LNCAP (cell line): ENCODE results near the gene PLAU.

ENCODE experiments used
- TF ChIP-seq, protein P1 (sequence below): fragments of 450-650 bp; IDR thresholded peaks from 2 replicates; pipeline ENCODE4 v1.5.1; 2017; ENCODE audit warnings: mild to moderate bottlenecking

Gene PLAU

DNA sequence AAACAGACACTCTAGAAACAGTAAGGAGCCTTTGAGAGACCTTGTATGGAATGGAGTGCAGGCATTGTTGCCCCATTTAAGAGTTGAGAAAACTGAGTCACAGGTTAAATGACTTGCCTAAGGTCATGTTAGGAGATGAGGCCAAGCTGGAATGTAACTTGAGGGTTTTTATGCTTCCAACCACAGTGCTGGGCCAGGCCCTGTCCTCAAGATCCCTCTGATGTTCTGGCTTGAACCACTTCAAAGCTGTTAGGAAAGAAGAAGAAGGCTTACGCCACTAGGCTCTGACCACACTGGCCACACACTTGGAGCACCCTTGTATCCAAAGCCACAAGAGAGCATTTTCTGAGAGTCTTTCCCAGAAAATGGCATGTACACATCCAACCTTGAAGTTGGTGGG, 42.7 kb downstream of the PLAU start:
- TF ChIP-seq, protein P1, sequence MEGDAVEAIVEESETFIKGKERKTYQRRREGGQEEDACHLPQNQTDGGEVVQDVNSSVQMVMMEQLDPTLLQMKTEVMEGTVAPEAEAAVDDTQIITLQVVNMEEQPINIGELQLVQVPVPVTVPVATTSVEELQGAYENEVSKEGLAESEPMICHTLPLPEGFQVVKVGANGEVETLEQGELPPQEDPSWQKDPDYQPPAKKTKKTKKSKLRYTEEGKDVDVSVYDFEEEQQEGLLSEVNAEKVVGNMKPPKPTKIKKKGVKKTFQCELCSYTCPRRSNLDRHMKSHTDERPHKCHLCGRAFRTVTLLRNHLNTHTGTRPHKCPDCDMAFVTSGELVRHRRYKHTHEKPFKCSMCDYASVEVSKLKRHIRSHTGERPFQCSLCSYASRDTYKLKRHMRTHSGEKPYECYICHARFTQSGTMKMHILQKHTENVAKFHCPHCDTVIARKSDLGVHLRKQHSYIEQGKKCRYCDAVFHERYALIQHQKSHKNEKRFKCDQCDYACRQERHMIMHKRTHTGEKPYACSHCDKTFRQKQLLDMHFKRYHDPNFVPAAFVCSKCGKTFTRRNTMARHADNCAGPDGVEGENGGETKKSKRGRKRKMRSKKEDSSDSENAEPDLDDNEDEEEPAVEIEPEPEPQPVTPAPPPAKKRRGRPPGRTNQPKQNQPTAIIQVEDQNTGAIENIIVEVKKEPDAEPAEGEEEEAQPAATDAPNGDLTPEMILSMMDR, result no peak

DNA sequence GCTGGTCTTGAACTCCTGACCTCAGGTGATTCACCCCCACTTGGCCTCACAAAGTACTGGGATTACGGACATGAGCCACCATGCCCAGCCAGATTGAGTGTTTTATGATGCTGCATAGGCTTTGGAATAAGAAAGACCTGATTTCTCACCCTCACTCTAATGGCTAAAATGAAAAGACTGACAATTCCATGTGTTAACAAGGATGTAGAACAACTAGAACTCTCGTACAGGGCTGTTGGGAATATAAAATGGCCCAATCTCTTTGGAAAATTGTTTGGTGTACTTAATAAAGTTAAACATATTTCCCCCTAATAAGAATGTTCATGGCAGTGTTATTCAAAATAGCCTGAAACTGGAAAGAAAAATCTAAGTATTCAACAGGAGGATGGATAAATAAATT, 43.8 kb downstream of the PLAU start:
- TF ChIP-seq, protein P1, result no peak

DNA sequence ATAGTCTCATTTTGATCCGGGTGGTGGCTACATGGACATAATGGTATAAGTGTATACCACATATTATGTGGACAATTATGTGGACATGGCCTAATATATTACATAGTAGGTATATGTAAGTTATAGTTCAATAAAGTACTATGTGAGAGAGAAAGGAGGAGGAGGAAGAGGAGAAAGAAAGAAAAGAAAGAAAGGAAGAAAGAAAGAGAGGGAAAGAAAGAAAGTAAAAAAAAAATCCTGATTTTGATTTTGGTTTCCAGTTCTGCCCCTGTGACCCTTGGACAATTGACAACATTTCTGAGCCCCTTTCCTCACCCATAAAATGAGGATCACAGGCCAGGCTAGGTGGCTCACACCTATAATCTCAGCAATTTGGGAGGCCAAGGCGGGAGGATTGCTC, 44.8 kb downstream of the PLAU start:
- TF ChIP-seq, protein P1, result no peak

DNA sequence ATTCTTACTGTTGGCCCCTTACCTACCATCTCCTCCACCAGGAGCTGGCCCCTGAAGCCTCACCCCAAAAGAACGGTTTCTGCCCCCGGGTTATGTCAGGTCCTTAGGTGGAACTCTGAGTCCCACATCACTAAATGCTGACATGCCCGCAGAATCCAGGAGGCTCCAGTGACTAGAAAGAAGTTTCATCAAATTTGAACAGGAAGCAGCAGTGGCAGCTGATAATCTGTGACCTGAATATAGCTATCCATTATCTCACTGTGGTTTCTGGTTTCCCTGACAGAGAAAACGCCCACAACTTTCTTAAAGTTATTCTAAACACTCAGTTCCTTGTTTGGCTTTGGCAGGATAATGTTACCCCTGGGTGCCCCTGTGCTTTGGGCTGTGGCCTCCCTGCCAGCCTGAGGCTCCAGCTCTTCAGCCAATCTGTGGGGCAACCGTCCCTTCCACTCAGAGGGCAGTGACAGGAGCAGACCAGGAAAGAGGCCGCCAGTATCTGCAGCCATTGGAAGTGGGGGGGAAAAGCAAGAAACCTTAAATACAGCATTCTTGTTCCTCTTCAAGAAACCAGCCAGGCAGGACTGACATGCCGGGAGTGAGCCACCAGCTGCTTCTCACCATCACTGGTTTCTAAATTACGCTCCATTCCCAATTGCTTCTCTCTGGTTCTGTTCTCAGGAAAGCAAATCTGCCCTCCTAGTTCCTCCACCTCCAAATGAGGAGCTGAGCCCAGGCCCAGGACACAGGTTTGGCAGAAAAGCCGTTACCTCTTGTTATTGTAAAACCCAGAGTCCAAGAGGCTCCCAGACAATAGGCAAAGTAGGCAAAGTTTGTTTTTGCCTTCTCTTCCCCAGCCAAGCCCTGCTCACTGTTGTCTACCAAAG, 45.8 kb downstream of the PLAU start:
- TF ChIP-seq, protein P1, result no peak

DNA sequence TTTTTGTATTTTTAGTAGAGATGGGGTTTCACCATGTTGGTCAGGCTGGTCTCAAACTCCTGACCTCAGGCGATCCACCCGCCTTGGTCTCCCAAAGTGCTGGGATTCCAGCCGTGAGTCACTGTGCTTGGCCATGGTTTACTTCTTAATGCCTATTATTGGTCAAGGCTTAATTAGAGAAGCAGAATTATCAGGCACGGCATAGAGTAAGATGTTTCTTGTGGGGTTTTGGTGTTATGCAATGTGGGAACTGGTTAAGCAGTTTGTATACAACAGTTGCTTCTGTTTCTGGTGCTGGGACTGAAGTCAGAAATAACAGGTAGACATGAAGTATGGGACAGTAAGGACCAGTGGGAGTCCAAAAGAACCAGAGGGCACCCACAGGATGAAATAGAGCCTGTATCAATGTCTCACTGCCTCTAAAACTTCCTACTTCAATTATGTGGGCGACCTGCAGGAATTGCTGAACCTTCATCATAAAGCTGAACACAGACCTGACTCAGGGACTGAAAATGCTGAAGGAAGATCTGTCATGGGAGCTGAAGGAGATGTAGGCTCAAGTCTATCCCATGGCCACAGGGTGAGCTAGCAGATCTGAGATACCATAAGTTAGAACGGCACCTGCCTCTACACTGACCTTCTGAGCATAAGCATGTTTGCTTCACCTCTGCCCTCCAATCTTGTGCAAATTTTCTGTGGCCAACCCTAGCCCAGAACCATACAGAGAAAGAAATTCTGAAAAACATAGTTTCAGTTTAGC, 48.7 kb downstream of the PLAU start:
- TF ChIP-seq, protein P1, result no peak

DNA sequence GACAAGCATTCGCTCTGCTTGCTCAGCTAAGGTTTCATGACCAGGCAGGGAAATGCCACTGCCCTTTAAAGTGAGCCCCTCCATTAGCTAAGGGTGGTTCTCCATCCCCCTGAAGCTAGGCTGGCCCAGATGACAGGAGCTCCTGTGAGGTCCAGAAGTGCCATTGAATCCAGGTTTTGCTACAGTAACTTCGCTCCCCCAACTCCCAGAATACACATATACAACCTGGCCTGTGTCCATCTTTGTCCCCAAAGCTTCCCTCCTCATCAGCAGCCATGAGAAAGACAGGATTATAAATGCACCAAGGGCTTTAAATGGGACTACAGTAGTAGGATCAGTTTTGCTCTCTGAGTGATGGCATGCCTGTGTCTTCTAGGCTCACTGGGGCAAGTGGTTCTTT, 51.5 kb downstream of the PLAU start:
- TF ChIP-seq, protein P1, result no peak

DNA sequence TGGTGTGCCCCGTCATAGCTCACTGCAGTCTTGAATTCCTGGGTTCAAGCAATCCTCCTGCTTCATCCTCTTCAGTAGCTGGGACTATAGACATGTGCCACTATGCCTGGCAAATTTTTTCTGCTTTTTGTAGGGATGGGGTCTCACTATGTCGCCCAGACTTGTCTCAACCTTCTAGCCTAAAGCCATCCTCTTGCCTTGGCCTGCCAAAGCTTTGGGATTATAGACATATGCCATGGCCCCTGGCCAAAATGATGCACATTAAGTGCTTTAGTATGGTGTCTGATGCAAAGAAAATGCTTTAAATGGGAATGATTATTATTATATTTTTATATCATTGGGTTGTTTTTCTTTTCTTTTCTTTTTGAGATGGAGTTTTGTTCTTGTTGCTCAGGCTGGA, 53.8 kb downstream of the PLAU start:
- TF ChIP-seq, protein P1, result no peak
